Lower leg skin (tissue), 4 donors: ENCODE data around the gene IL12B. TPM values are rescaled to one million over a fixed set of nuclear protein-coding genes. Genes with fewer than 3 reads are reported as not detected.

Experiments
- DNase-seq, 2 donors: peaks; one replicate each; pipeline ENCODE4 v3.0.0-alpha.2; 2019; ENCODE audit warnings: low spot score in 2 of 2
- H3K4me3 ChIP-seq: fragments of 200-600 bp; sonication (generic); 2 replicates; pipeline ENCODE4 v1.5.1; 2017; ENCODE audit warnings: mild to moderate bottlenecking, low read depth; ENCODE audit not compliant: poor library complexity, severe bottlenecking
- POLR2A ChIP-seq, 2 donors: fragments of 450-650 bp; IDR thresholded peaks; one replicate each; pipeline ENCODE4 v1.6.1; 2016 to 2017; ENCODE audit warnings: antibody characterized with exemption in 2 of 2, mild to moderate bottlenecking in 1 of 2, moderate library complexity in 1 of 2
- WGBS, 2 donors: methylation state at CpG; one replicate each; pipeline ENCODE4 v1.1.5; 2018; 5-methylcytosine and 5-hydroxymethylcytosine counted together
- intact Hi-C: fragments of 100-400 bp; cut with DNase I; formaldehyde crosslinking; loops from one replicate; pipeline ENCODE4 v1.15.0; 2023; ENCODE audit warnings: low total_unique reads
- total RNA-seq, 4 donors: library from RNA; depleted of rRNA; stranded (reverse); fragments of >200 nt; gene quantifications; one replicate each; pipeline ENCODE4 v1.1.0, GENCODE V29; 2016
- TF ChIP-seq, protein P1 (sequence below), 3 donors: fragments of 450-650 bp; IDR thresholded peaks; one replicate each; pipeline ENCODE4 v1.5.1; 2016; ENCODE audit warnings: antibody characterized with exemption in 3 of 3, mild to moderate bottlenecking in 3 of 3, moderate library complexity in 2 of 3

Gene IL12B
- total RNA-seq, 4 donors from 2014 or later = not detected

DNA sequence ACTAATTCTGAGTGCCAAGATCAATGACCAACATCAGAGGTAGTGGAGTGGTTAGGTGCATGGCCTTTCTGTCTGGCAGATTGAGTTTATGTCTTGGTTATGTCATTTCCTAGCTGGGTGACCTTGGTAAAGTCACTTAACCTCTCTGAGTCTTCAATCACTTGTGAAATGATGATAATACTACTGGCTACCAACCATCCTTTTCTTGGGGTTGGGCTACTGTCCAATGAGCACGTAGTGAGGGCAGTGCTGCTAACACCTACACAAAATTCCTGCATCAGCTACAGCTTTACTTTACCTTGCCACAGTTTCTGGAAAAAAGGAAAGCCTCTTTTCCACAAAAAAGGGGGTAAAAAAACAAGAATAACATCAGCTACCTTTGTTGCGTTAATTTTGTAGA lies 12.4 kb downstream of the IL12B start:
- 60 to 63% methylated on average over 2 of the region's 2 CpGs for WGBS, 2 donors
- intact Hi-C loops = loop anchor here (10.0 kb wide), 1 partner anchor 163 kb away; no protein-coding TSS in a partner anchor
- H3K4me3 ChIP-seq = no peak overlapping the region
- DNase-seq = no peak
- TF ChIP-seq POLR2A (IDR thresholded peaks at IDR 0.05) = no peak
- TF ChIP-seq, protein P1, sequence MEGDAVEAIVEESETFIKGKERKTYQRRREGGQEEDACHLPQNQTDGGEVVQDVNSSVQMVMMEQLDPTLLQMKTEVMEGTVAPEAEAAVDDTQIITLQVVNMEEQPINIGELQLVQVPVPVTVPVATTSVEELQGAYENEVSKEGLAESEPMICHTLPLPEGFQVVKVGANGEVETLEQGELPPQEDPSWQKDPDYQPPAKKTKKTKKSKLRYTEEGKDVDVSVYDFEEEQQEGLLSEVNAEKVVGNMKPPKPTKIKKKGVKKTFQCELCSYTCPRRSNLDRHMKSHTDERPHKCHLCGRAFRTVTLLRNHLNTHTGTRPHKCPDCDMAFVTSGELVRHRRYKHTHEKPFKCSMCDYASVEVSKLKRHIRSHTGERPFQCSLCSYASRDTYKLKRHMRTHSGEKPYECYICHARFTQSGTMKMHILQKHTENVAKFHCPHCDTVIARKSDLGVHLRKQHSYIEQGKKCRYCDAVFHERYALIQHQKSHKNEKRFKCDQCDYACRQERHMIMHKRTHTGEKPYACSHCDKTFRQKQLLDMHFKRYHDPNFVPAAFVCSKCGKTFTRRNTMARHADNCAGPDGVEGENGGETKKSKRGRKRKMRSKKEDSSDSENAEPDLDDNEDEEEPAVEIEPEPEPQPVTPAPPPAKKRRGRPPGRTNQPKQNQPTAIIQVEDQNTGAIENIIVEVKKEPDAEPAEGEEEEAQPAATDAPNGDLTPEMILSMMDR (IDR thresholded peaks at IDR 0.05) = no peak

DNA sequence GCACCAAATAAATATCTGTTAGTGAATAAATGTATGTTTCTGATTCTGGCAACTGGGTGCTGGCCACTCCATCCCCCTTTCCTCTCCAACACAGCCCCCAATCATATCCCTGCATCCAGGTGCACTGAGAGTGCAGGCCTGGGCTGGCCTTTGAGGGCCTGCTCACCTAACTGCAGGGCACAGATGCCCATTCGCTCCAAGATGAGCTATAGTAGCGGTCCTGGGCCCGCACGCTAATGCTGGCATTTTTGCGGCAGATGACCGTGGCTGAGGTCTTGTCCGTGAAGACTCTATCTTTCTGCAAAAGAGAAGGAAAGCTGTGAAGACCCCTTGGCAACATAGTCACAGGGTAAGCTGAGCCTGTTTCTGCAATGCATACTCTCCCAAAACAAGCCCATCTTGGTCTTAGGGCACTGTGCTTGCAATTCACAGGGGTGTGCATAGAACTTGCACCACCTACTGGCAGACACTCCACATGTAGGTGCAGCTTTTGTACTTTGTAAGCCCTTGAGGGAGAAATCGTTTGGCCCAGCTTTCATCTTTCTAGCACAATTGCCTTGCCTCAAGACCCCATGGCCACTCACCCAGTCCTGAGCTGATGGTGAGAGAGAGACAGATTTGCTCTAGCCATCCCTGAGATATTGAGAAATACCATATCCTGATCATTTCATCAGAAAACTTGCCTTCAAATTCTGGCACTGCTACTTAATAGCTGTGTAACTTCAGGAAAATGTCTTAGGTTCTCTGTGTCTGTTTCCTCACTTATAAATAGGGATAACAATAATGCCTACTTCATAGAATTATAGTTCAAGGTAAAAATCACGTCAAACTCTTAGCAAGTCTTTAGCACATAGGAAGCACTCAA lies 13.5 kb downstream of the IL12B start:
- TF ChIP-seq, protein P1 (IDR thresholded peaks at IDR 0.05) = no peak
- TF ChIP-seq POLR2A (IDR thresholded peaks at IDR 0.05) = no peak
- no peak for DNase-seq
- intact Hi-C loops = loop anchor here (10.0 kb wide), 1 partner anchor 162 kb away; no protein-coding TSS in a partner anchor
- WGBS, 2 donors = 82 to 86% methylated on average over 9 of the region's 9 CpGs
- no peak overlapping the region for H3K4me3 ChIP-seq

DNA sequence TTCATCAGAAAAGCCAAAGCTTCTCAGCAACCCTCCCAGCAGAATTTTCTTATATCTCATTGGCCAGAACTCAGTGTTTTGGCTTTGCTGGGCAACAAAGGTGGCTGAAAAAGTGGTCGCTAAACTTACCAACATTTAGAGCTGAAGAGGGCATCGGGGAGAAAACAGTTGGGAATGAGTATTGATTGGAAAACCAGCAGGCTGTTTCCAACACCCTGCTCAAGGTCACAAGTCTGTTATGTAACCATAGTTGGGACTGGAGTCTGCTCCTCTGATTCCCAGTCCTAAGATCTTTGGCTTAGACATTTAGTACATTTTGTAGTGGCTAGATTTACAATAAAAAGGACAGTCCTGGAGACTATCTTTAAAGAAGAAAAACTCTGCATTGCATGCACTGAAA lies 17.1 kb downstream of the IL12B start:
- TF ChIP-seq, protein P1 (IDR thresholded peaks at IDR 0.05) = no peak
- TF ChIP-seq POLR2A (IDR thresholded peaks at IDR 0.05) = no peak

DNA sequence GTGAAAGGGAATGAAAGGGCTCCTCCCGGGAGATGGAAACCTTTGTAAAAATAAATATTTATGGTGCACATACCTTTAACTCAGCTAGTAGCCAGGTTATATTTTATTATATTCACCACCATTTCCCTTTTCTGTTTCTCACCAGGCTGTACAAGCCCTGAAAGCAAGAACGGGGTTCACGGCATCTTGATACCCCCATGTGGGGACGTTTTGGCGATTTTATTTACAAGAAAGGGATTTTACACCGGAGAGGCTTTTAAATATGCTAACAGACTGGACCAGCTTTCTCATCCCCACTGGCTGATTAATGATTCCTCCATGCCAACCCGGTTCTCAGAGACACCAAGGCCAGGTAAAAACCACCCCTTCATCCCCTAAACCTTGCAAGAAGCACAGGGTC lies 19.2 kb downstream of the IL12B start:
- TF ChIP-seq POLR2A (IDR thresholded peaks at IDR 0.05) = no peak
- TF ChIP-seq, protein P1 (IDR thresholded peaks at IDR 0.05) = no peak
- no peak overlapping the region for H3K4me3 ChIP-seq
- intact Hi-C loops = loop anchor here (10.0 kb wide), 1 partner anchor 156 kb away; no protein-coding TSS in a partner anchor
- no peak for DNase-seq
- WGBS, 2 donors = 60 to 64% methylated on average over 7 of the region's 7 CpGs

More for the DNA sequence above, 17.1 kb downstream of the IL12B start:
- 84 to 94% methylated on average over 2 of the region's 2 CpGs for WGBS, 2 donors
- no peak for DNase-seq
- no peak overlapping the region for H3K4me3 ChIP-seq
- intact Hi-C loops = loop anchor here (10.0 kb wide), 1 partner anchor 158 kb away; no protein-coding TSS in a partner anchor

DNA sequence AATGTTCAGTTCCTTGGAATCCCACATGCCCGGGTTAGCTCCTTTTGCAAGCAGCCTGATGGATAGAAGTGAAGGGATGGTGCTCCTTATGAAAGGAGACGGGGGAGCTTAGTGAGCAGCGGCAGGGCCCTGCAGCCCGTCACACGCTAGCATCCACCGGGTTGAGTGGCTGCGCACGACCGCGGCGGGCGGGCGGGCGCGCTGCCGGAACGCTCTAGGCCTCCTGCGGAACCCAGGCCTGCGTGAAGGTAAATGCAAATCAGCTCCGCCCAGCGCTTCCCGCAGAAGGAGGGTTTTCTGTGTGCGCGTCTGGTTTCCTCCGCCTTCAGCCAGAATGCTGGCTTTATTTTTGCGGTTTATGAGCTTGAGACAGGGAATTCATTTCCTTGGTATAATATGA lies 19.8 kb downstream of the IL12B start:
- 19 to 30% methylated on average over 14 to 26 of the region's 26 CpGs for WGBS, 2 donors
- no peak for DNase-seq
- intact Hi-C loops = loop anchor here (10.0 kb wide), 1 partner anchor 156 kb away; no protein-coding TSS in a partner anchor
- no peak overlapping the region for H3K4me3 ChIP-seq
- TF ChIP-seq POLR2A (IDR thresholded peaks at IDR 0.05) = no peak
- TF ChIP-seq, protein P1 (IDR thresholded peaks at IDR 0.05) = no peak
